M059J (cell line): ENCODE data around the gene TRRAP. TPM values are rescaled to one million over a fixed set of nuclear protein-coding genes. Genes with fewer than 3 reads are reported as not detected.

Experiments
- DNase-seq: peaks from one replicate; pipeline ENCODE4 v3.0.0-alpha.2; 2012; ENCODE audit warnings: low read depth
- total RNA-seq: library from RNA; depleted of rRNA; stranded (reverse); fragments of >200 nt; shearing (Covaris generic); gene quantifications from 2 replicates; pipeline ENCODE4 v1.2.3, GENCODE V29; 2014; rRNA removed

Gene TRRAP
- total RNA-seq, 1 experiment from 2014 or later: 25.4 TPM

GRCh38 chr7:99050971-99051370 is 172.6 kb downstream of the TRRAP start:
- DNase-seq: peak; percentile 30

DNA sequence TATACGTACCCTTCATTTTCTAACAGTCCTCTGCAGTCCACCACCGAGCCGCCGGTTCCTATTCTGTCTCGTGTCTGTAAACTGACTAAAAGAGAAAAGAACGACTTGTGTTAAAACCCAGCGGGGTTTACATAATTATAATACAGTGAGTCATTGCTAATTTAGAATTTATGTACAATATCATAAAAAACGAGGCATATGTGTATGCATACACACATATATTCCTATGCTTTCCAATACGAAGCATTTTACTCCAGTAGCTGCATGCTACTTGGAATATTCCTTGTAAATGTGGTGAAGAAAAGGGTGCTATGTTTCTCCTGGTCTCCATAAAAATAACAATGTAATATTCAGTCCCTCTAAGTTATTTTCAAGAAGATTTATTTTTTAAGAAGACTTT is 176.4 kb downstream of the TRRAP start:
- DNase-seq: no peak

DNA sequence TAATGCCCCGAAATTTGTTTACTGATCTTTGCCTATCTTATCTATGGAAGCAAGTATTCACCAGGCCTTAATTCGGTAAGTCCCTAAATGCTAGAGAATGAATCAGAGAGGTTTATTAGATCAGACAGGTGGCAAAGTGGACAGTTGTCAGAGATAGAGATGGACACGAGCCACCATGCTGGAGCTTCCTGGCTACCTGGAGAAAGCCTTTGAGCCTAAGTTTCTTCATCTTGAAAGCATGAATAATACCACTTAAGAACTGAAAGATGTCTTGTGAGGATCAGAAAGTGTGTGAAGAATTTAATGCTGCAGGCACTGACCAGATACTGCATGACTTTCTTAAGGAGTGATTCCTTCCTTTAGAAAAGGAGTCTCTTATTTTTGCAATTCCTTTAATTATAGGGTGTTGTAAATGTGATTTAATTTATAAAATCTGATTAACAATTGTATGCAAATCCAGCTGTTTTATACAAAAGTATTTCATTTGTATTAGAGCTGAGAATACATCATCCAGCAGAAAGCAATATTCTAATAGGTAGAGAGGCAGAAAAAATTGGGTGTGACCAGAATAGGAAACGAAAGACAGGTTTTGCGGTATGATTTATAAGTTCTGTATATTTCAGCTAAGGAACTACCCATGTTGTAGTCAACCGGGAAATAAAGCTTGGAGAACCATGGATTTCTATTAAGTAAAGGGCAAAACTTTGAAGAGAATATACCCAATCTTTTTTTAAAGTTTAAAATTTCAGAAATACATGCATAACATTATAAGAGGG is 182.9 kb downstream of the TRRAP start:
- no peak for DNase-seq

Other genes starting within 250 kb of the TRRAP start
- gene TMEM130, start 8.5 kb upstream of the TRRAP start, total RNA-seq: 0.37 and 6.2 TPM in 2 replicates